H1 (cell line): ENCODE results near the gene LMNB1. TPM values are rescaled to one million over a fixed set of nuclear protein-coding genes. Genes with fewer than 3 reads are reported as not detected.

Experiments
- ATF3 ChIP-seq: IDR thresholded peaks from 2 replicates; pipeline ENCODE4 v1.6.1; 2011; ENCODE audit warnings: low read depth, mild to moderate bottlenecking, low read length; ENCODE audit not compliant: insufficient read depth
- CBX5 ChIP-seq: fragments of 300-800, 300-1000 bp; sonication (generic); IDR thresholded peaks from 2 replicates; pipeline ENCODE4 v1.7.1; 2016; ENCODE audit warnings: antibody characterized with exemption, low read length, low read depth
- POU5F1 ChIP-seq: IDR thresholded peaks from 2 replicates; pipeline ENCODE4 v1.6.1; 2011; ENCODE audit warnings: low read depth, mild to moderate bottlenecking, low read length, moderate library complexity
- polyA plus RNA-seq, 7 experiments: library from polyadenylated mRNA; depleted of rRNA in 3 of 7; stranded (reverse) in 5 of 7; unstranded in 2 of 7; fragments of >200 nt in 5 of 7; fragments of 200-250 nt in 2 of 7; gene quantifications; 1 replicate in 5 of 7; 2 replicates in 1 of 7; 4 replicates in 1 of 7; pipeline versions ENCODE4 v1.2.1 to v1.2.3, GENCODE V29; 2011 to 2013; ENCODE audit warnings: missing spikeins in 2 of 7, mixed read lengths in 2 of 7
- total RNA-seq: library from RNA; stranded (reverse); fragmentation: NEBNext Ultra II Directional; extraction: Animal tissue kit (Norgen Biotek cat#: 25700); gene quantifications from 2 replicates; pipeline ENCODE4 v1.2.1, GENCODE V29; 2021

Gene LMNB1
- total and polyA plus RNA-seq, 2 of the 8 experiments (the other 6 are each of a cell fraction or from before 2014, with no cell fraction given) = 73.5 to 225 TPM

- no peak for TF ChIP-seq CBX5
- no peak for TF ChIP-seq POU5F1
- TF ChIP-seq ATF3 = no peak
Measured at GRCh38 chr5:126777975-126778674, 1.2 kb downstream of the LMNB1 start (continued).
